GM21529 (cell line): ENCODE data around the gene RTN4IP1.
A peak's percentile ranks its signal among the peaks of the same experiment; 100 is the strongest.

Source experiments
- ATAC-seq: cut with Tn5 transposase; IDR thresholded peaks from one replicate; pipeline ENCODE4 v1.9.1; 2021; ENCODE audit not compliant: unreplicated experiment

RTN4IP1 gene

GRCh38 chr6:106525107-106525881 lies 104.0 kb downstream of the RTN4IP1 start:
- ATAC-seq, result peak; percentile 47

- no peak for ATAC-seq
These were observed 106.6 kb downstream of the RTN4IP1 start for GRCh38 chr6:106522562-106523250.
